H9 (cell line): ENCODE measurements around the gene LNP1. TPM values are rescaled to one million over a fixed set of nuclear protein-coding genes. Genes with fewer than 3 reads are reported as not detected.

Source experiments
- DNase-seq: peaks from one replicate; pipeline ENCODE4 v3.0.0-alpha.2; 2017
- H2AFZ ChIP-seq: one replicate; pipeline ENCODE4 v1.6.1; 2013; ENCODE audit warnings: mild to moderate bottlenecking, low read length, control low read depth, moderate library complexity
- H2AK5ac ChIP-seq: 2 replicates; pipeline ENCODE4 v1.6.1; 2013; ENCODE audit warnings: low read length, control low read depth, mixed read lengths; ENCODE audit not compliant: insufficient read length
- H2BK120ac ChIP-seq: one replicate; pipeline ENCODE4 v1.6.1; 2013; ENCODE audit warnings: low read depth, mild to moderate bottlenecking, low read length, control low read depth, inconsistent platforms; ENCODE audit not compliant: poor library complexity, severe bottlenecking
- H2BK12ac ChIP-seq: 2 replicates; pipeline ENCODE4 v1.6.1; 2013; ENCODE audit warnings: low read length, control low read depth, mixed read lengths, low read depth; ENCODE audit not compliant: insufficient read length
- H2BK15ac ChIP-seq: 2 replicates; pipeline ENCODE4 v1.6.1; 2013; ENCODE audit warnings: low read depth, low read length, control low read depth
- H2BK20ac ChIP-seq: one replicate; pipeline ENCODE4 v1.6.1; 2013; ENCODE audit warnings: low read depth, mild to moderate bottlenecking, low read length, control low read depth, inconsistent platforms; ENCODE audit not compliant: poor library complexity, severe bottlenecking
- H2BK5ac ChIP-seq: 2 replicates; pipeline ENCODE4 v1.6.1; 2013; ENCODE audit warnings: low read length, control low read depth, mixed read lengths; ENCODE audit not compliant: insufficient read length
- H3K14ac ChIP-seq: 2 replicates; pipeline ENCODE4 v1.6.1; 2013; ENCODE audit warnings: low read length, control low read depth; ENCODE audit not compliant: insufficient read depth
- H3K18ac ChIP-seq: 2 replicates; pipeline ENCODE4 v1.6.1; 2013; ENCODE audit warnings: low read depth, mild to moderate bottlenecking, mixed read lengths, low read length, control low read depth; ENCODE audit not compliant: insufficient read length
- H3K23ac ChIP-seq: 2 replicates; pipeline ENCODE4 v1.6.1; 2013; ENCODE audit warnings: low read length, control low read depth, mixed read lengths, low read depth; ENCODE audit not compliant: insufficient read length
- H3K23me2 ChIP-seq: 2 replicates; pipeline ENCODE4 v1.6.1; 2013; ENCODE audit warnings: low read depth, mild to moderate bottlenecking, mixed read lengths, low read length, control low read depth; ENCODE audit not compliant: insufficient read length, poor library complexity, severe bottlenecking
- H3K27ac ChIP-seq: 2 replicates; pipeline ENCODE4 v1.5.1; 2013; ENCODE audit warnings: low read length, control low read depth, mixed read lengths, low read depth; ENCODE audit not compliant: insufficient read length
- H3K27me3 ChIP-seq: 2 replicates; pipeline ENCODE4 v1.6.1; 2013; ENCODE audit warnings: low read length, control low read depth, inconsistent platforms; ENCODE audit not compliant: insufficient read depth
- H3K4ac ChIP-seq: 2 replicates; pipeline ENCODE4 v1.6.1; 2013; ENCODE audit warnings: low read depth, mild to moderate bottlenecking, control low read depth, inconsistent platforms, low read length, moderate library complexity
- H3K4me1 ChIP-seq: 2 replicates; pipeline ENCODE4 v1.6.1; 2013; ENCODE audit warnings: low read length, control low read depth, inconsistent platforms; ENCODE audit not compliant: insufficient read depth
- H3K4me2 ChIP-seq: 2 replicates; pipeline ENCODE4 v1.6.1; 2013; ENCODE audit warnings: low read length, control low read depth, mixed read lengths; ENCODE audit not compliant: insufficient read length, insufficient read depth
- H3K56ac ChIP-seq: 2 replicates; pipeline ENCODE4 v1.6.1; 2013; ENCODE audit warnings: low read depth, mild to moderate bottlenecking, mixed read lengths, low read length, control low read depth; ENCODE audit not compliant: insufficient read length
- H3K79me1 ChIP-seq: 2 replicates; pipeline ENCODE4 v1.6.1; 2013; ENCODE audit warnings: low read depth, mild to moderate bottlenecking, moderate library complexity, low read length, control low read depth, inconsistent platforms; ENCODE audit not compliant: insufficient read depth, poor library complexity, severe bottlenecking
- H3K79me2 ChIP-seq: 2 replicates; pipeline ENCODE4 v1.6.1; 2013; ENCODE audit warnings: low read length, control low read depth, inconsistent platforms; ENCODE audit not compliant: insufficient read depth
- H3K9ac ChIP-seq: 2 replicates; pipeline ENCODE4 v1.6.1; 2013; ENCODE audit warnings: low read length, control low read depth, mixed read lengths; ENCODE audit not compliant: insufficient read length; ENCODE audit errors: extremely low read depth
- H3K9me3 ChIP-seq: one replicate; pipeline ENCODE4 v1.6.1; 2013; ENCODE audit warnings: low read depth, low read length, inconsistent platforms; ENCODE audit not compliant: control insufficient read depth
- H3T11ph ChIP-seq: one replicate; pipeline ENCODE4 v1.6.1; 2013; ENCODE audit warnings: mild to moderate bottlenecking, low read length, control low read depth, inconsistent platforms
- H4K20me1 ChIP-seq: one replicate; pipeline ENCODE4 v1.6.1; 2013; ENCODE audit not compliant: control insufficient read depth, insufficient read length, insufficient read depth
- H4K5ac ChIP-seq: 2 replicates; pipeline ENCODE4 v1.6.1; 2013; ENCODE audit warnings: low read depth, mild to moderate bottlenecking, mixed read lengths, low read length, control low read depth; ENCODE audit not compliant: insufficient read length
- H4K8ac ChIP-seq: replicated peaks from 2 replicates; pipeline ENCODE4 v1.6.1; 2013; ENCODE audit warnings: low read length, control low read depth, mixed read lengths, low read depth; ENCODE audit not compliant: insufficient read length
- H4K91ac ChIP-seq: 2 replicates; pipeline ENCODE4 v1.6.1; 2013; ENCODE audit warnings: low read depth, mild to moderate bottlenecking, moderate library complexity, mixed read lengths, low read length, control low read depth; ENCODE audit not compliant: insufficient read length
- H3K27ac Mint-ChIP-seq, 3 experiments: 2 replicates in 2 of 3; 3 replicates in 1 of 3; pipeline ENCODE4 v1.8.0; 2020 to 2021; ENCODE audit warnings: mixed read lengths in 3 of 3, mild to moderate bottlenecking in 1 of 3, moderate library complexity in 1 of 3
- H3K27me3 Mint-ChIP-seq: 2 replicates; pipeline ENCODE4 v1.8.0; 2021; ENCODE audit warnings: low read depth, mild to moderate bottlenecking, moderate library complexity, mixed read lengths
- H3K36me3 Mint-ChIP-seq, 3 experiments: 2 replicates in 2 of 3; 3 replicates in 1 of 3; pipeline ENCODE4 v1.8.0; 2020 to 2021; ENCODE audit warnings: low read depth in 3 of 3, mixed read lengths in 3 of 3; ENCODE audit not compliant: insufficient read depth in 1 of 3
- H3K4me1 Mint-ChIP-seq, 2 experiments: 2 replicates each; pipeline ENCODE4 v1.8.0; 2020; ENCODE audit warnings: mixed read lengths in 2 of 2
- H3K4me3 Mint-ChIP-seq, 2 experiments: 2 replicates in 1 of 2; 3 replicates in 1 of 2; pipeline ENCODE4 v1.8.0; 2020 to 2021; ENCODE audit warnings: mild to moderate bottlenecking in 2 of 2, mixed read lengths in 2 of 2, moderate library complexity in 1 of 2
- H3K9me3 Mint-ChIP-seq, 2 experiments: 2 replicates in 1 of 2; 3 replicates in 1 of 2; pipeline ENCODE4 v1.8.0; 2020; ENCODE audit warnings: mild to moderate bottlenecking in 2 of 2, mixed read lengths in 2 of 2, moderate library complexity in 1 of 2
- WGBS: extraction: QIAGEN DNeasy Blood & Tissue Kit; methylation state at CpG from one replicate; pipeline ENCODE4 v1.1.7; 2013; ENCODE audit warnings: missing lambda C conversion rate, low lambda C conversion rate, mixed read lengths; ENCODE audit not compliant: insufficient read length; ENCODE audit errors: extremely low coverage; 5-methylcytosine and 5-hydroxymethylcytosine counted together
- total RNA-seq: library from RNA; stranded (reverse); gene quantifications from 2 replicates; pipeline ENCODE4 v1.2.1, GENCODE V29; 2021
- TF ChIP-seq, protein P1 (sequence below): fragments of 200-600 bp; sonication (generic); conservative IDR thresholded peaks from 3 replicates; pipeline ENCODE4 v1.8.0; 2021; ENCODE audit warnings: antibody characterized with exemption, mild to moderate bottlenecking

The LNP1 gene
- total RNA-seq, 1 experiment from 2014 or later, result 4.1 TPM

DNA sequence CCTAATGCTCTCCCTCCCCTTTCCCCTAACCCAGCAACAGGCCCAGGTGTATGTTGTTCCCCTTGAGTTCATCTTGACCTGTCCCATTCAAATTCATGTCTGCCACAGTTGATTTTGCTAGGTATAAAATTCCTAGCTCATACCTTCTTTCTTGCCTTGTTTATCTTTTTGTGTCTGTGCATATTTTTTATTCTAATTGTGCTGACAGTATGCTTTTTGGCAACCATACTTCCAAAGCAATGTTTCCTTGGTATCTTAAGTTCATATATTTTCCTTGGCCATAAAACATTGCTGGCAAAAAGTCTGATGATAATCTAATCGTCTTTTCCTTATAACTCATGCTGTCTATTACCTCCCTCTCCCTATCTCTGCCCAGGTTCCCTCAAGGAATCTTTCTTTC is 15.5 kb downstream of the LNP1 start:
- DNase-seq, result no peak
- no peak overlapping the region for H2AFZ ChIP-seq
- no peak overlapping the region for H2AK5ac ChIP-seq
- H4K8ac ChIP-seq, result no peak overlapping the region
- peaks cover 7 to 35% (median 11%) of the 10 kb centered on the region in 3 experiments; a peak in 5 of 7 replicates for H3K36me3 Mint-ChIP-seq
- H3K23me2 ChIP-seq, result no peaks in the 10 kb centered on the region
- H4K5ac ChIP-seq, result no peak overlapping the region
- H2BK20ac ChIP-seq, result no peak overlapping the region
- no peaks in the 10 kb centered on the region; the same call in 1 of the 2 replicates for H3K79me2 ChIP-seq
- no peaks in the 10 kb centered on the region for H3K9me3 ChIP-seq
- no peaks in the 10 kb centered on the region for H3K27me3 Mint-ChIP-seq
- no peak overlapping the region for H2BK5ac ChIP-seq
- no peak overlapping the region for H2BK15ac ChIP-seq
- no peak overlapping the region for H3K18ac ChIP-seq
- H4K20me1 ChIP-seq, result no peaks in the 10 kb centered on the region
- no peak overlapping the region for H3K14ac ChIP-seq
- H3K27me3 ChIP-seq, result no peaks in the 10 kb centered on the region
- H3K4me3 Mint-ChIP-seq, result no peak overlapping the region
- H3K27ac Mint-ChIP-seq, result no peak overlapping the region; a peak in 1 of 7 replicates
- no peak overlapping the region for H4K91ac ChIP-seq
- no CpG with 5 or more reads among the region's 1 CpG for WGBS
- no peak overlapping the region for H3K23ac ChIP-seq
- TF ChIP-seq, protein P1, sequence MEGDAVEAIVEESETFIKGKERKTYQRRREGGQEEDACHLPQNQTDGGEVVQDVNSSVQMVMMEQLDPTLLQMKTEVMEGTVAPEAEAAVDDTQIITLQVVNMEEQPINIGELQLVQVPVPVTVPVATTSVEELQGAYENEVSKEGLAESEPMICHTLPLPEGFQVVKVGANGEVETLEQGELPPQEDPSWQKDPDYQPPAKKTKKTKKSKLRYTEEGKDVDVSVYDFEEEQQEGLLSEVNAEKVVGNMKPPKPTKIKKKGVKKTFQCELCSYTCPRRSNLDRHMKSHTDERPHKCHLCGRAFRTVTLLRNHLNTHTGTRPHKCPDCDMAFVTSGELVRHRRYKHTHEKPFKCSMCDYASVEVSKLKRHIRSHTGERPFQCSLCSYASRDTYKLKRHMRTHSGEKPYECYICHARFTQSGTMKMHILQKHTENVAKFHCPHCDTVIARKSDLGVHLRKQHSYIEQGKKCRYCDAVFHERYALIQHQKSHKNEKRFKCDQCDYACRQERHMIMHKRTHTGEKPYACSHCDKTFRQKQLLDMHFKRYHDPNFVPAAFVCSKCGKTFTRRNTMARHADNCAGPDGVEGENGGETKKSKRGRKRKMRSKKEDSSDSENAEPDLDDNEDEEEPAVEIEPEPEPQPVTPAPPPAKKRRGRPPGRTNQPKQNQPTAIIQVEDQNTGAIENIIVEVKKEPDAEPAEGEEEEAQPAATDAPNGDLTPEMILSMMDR, result no peak
- H3K4me1 Mint-ChIP-seq, result peaks cover 42 to 51% of the 10 kb centered on the region in 2 experiments
- H3K9me3 Mint-ChIP-seq, result no peaks in the 10 kb centered on the region
- no peak overlapping the region for H3K56ac ChIP-seq
- H3K27ac ChIP-seq, result no peak overlapping the region
- no peak overlapping the region for H3K9ac ChIP-seq
- H3K4ac ChIP-seq, result no peak overlapping the region
- peaks cover 5% of the 10 kb centered on the region; the same call in 1 of the 2 replicates for H3K4me1 ChIP-seq
- H3T11ph ChIP-seq, result no peak overlapping the region
- no peak overlapping the region for H2BK120ac ChIP-seq
- H2BK12ac ChIP-seq, result no peak overlapping the region
- no peaks in the 10 kb centered on the region for H3K79me1 ChIP-seq
- H3K4me2 ChIP-seq, result no peak overlapping the region
